Measurements from ENCODE around the gene RAMAC.
"Not testable (repeated sequence)": the region's sequence is repeated elsewhere in the genome, so short reads cannot be mapped to it uniquely, and the experiment has no call there.

The RAMAC gene

GRCh38 chr15:82985688-82986441, at the start of gene RAMAC:
RAMAC (plus strand) TSS chr15:82986210; CDS start chr15:82989019, 2,809 bp downstream.
- peak; percentile 94 to 95 for DNase-seq

- DNase-seq: no peak
Measured at GRCh38 chr15:82936966-82937711, 48.9 kb upstream of the RAMAC start.

- DNase-seq: no peak
Measured at GRCh38 chr15:82937712-82938058, 48.3 kb upstream of the RAMAC start.

GRCh38 chr15:82939678-82940077, 46.3 kb upstream of the RAMAC start:
- DNase-seq: not testable (repeated sequence)

- no peak for DNase-seq
Measured at GRCh38 chr15:82942691-82943090, 43.3 kb upstream of the RAMAC start.

GRCh38 chr15:82943176-82943575, 42.8 kb upstream of the RAMAC start:
- peak in 1 of 2 experiments; percentile 25 for DNase-seq

GRCh38 chr15:82944056-82944455, 42.0 kb upstream of the RAMAC start:
- no peak for DNase-seq

- DNase-seq: no peak
Measured at GRCh38 chr15:82944821-82945220, 41.2 kb upstream of the RAMAC start.

GRCh38 chr15:82945326-82945725, 40.7 kb upstream of the RAMAC start:
- no peak for DNase-seq

- DNase-seq: no peak
Measured at GRCh38 chr15:82946155-82946701, 39.8 kb upstream of the RAMAC start.

GRCh38 chr15:82950295-82950694, 35.7 kb upstream of the RAMAC start:
- no peak for DNase-seq

- no peak for DNase-seq
Measured at GRCh38 chr15:82950746-82951370, 35.2 kb upstream of the RAMAC start.

- peak; percentile 36 to 48 for DNase-seq
Measured at GRCh38 chr15:82951472-82952157, 34.4 kb upstream of the RAMAC start.

- peak; percentile 3 to 29 for DNase-seq
Measured at GRCh38 chr15:82952158-82953081, 33.6 kb upstream of the RAMAC start, which contains the start of gene HOMER2. HOMER2 (minus strand) TSS chr15:82952720; CDS start chr15:82952535, 185 bp downstream.

- DNase-seq: no peak
Measured at GRCh38 chr15:82958638-82959037, 27.4 kb upstream of the RAMAC start.

- no peak for DNase-seq
Measured at GRCh38 chr15:82959423-82959822, 26.6 kb upstream of the RAMAC start.

- DNase-seq: no peak
Measured at GRCh38 chr15:82960766-82961165, 25.2 kb upstream of the RAMAC start.

- DNase-seq: no peak
Measured at GRCh38 chr15:82963471-82964341, 22.3 kb upstream of the RAMAC start.

- no peak for DNase-seq
Measured at GRCh38 chr15:82964890-82965289, 21.1 kb upstream of the RAMAC start.

- DNase-seq: no peak
Measured at GRCh38 chr15:82966671-82967071, 19.3 kb upstream of the RAMAC start.

- DNase-seq: peak in 1 of 2 experiments; percentile 7
Measured at GRCh38 chr15:82968066-82968465, 17.9 kb upstream of the RAMAC start.

Data from Kasumi-1 (cell line).